GM10847 (cell line): ENCODE measurements around the gene HEATR5B.

Experiments
- POLR2A ChIP-seq: IDR thresholded peaks from 2 replicates; pipeline ENCODE4 v1.6.1; 2011; ENCODE audit not compliant: insufficient read length; ENCODE audit errors: extremely low read depth

Gene HEATR5B

GRCh38 chr2:36966370-36967235 lies 117.6 kb downstream of the HEATR5B start, which contains the start of gene STRN:
TSS of gene STRN (minus strand) at chr2:36966536. CDS start at chr2:36966463, 73 bp downstream.
- peak; percentile 70 for TF ChIP-seq POLR2A

DNA sequence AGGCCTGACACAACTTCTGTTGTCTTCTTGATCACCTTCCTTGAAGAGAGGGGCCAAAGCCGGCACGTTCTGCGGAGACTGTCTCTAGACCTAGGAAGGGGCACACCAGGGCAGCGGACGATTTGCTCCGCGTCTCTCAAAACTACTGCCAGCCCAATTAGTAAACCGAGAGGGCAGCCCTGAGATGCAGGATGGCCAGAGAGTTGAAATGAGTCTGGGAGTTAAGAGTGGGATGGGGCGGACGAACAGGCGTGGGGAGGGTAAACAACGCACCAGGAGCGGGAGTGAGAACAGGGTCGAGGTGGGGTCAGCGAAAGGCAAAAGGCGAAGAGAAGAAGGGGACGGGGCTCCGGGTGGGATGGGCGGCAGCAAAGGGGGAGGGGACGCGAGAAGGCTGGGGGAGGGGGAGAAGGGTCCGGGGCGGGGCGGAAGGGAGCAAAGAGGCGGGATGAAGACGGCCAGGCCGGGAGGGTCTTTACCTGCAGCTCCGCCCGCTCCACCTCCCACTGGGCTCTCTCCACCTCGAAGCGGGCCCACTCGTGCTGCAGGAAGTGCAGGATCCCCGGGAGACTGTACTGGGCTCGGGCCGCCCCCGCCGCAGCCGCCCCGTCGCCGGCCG lies 118.3 kb downstream of the HEATR5B start:
- TF ChIP-seq POLR2A = no peak

- no peak for TF ChIP-seq POLR2A
These were observed 119.0 kb downstream of the HEATR5B start for GRCh38 chr2:36965206-36965605.

GRCh38 chr2:36964496-36965058 lies 119.6 kb downstream of the HEATR5B start:
- no peak for TF ChIP-seq POLR2A

- TF ChIP-seq POLR2A = no peak
These were observed 120.4 kb downstream of the HEATR5B start for GRCh38 chr2:36963734-36964133.

- no peak for TF ChIP-seq POLR2A
These were observed 121.1 kb downstream of the HEATR5B start for GRCh38 chr2:36963106-36963505.

GRCh38 chr2:36960773-36961172 lies 123.4 kb downstream of the HEATR5B start:
- TF ChIP-seq POLR2A = no peak

GRCh38 chr2:36960005-36960675 lies 124.0 kb downstream of the HEATR5B start:
- TF ChIP-seq POLR2A = no peak

DNA sequence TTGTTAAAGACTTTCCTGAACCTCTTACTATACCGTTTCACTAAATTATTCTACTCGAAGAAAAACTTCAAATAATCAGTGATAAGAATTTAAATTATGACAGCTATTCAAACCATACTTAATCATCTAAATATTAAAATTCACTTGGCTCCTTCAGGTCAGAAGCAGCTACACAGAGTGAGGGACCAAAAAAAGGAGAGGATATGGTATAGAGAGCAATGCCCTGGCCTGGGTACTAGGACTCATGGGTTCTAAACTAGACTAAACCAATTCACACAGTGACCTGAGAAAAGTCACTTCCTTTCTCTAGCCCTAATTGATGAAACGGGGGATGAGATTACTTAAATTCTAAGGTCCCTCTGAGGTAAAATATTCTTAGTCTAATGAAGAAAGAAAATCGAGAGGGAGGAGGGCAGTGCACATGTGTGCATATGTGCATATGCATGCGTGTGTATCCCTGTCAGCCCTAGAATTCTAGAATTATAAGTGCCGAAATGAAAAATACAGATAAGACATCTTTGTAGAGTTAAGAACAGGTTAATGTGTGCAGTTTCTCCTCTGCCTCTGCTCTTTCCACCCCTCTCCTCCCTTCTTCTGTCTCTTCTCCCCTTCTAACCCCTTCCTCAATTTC lies 129.1 kb downstream of the HEATR5B start:
- no peak for TF ChIP-seq POLR2A

DNA sequence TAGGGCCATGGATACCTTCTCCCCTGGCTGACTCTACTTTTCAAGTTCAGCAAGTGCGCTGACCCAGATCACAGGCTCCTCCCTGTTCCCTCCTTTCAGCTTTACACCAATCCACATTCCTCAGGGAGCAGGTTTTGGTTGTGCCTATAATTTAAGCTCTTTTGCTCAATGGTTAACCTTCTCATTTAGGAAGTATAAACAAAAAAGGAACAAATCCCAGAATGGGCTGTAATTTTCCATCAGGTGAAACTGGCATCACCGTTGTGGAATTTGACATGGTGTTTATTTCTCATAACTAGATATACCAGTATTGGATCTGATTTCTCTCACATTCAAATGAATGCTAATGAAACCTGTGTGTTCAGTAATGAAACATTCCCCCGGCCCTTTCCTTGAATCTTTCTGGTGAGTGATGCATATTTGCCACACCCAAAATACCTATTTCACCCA lies 131.4 kb downstream of the HEATR5B start:
- no peak for TF ChIP-seq POLR2A

GRCh38 chr2:36951574-36951973 lies 132.6 kb downstream of the HEATR5B start:
- no peak for TF ChIP-seq POLR2A

DNA sequence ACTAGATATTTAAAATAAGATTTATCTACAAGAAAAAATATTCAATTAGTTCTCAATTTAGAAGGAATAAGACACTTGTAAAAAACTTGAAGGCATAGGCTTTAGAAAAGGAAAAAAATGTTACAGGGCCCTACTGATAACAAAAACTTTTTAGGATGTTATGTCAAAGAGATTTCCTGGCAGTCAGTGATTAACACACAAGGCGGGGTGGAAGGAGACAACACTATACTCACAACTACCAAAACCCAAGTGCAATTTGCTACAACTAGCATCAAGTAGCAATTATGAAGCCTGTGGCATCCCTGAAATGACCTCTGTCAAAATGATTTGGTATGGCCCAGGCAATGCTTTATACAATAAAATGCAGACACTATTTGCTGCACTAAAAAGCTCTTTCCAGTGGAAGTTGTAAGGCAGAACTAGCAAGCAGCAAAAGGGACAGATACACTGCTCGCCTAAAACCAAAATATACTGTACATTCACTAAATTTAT lies 133.1 kb downstream of the HEATR5B start:
- TF ChIP-seq POLR2A = no peak

- no peak for TF ChIP-seq POLR2A
These were observed 134.3 kb downstream of the HEATR5B start for GRCh38 chr2:36949845-36950244.

DNA sequence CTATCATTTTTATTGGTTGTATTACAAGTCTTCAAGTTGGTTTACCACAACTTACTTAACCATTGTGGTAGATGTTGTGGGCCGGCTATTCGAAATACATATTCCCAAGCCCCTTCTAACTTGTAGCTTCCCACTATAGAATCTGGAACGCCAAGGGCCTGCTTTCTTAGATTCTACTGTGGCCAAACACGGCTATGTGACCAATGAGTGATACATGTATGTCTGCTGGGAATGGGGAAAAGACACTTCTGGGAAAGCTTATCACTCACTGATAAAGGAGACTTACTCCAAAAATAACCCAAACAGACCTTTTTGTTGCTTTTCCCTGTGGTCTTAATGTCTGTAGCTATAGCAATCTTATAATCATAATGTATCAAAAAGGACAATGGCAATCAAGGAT lies 142.3 kb downstream of the HEATR5B start:
- no peak for TF ChIP-seq POLR2A
